Activated CD8-positive, alpha-beta memory T cell treated with anti-CD3 and anti-CD28 coated beads, Interleukin-2, amount 10 ng/mL, durations not matched to agents 7 days and 5 days (primary cell): Measurements from ENCODE around the gene MAP3K2. TPM values are rescaled to one million over a fixed set of nuclear protein-coding genes. Genes with fewer than 3 reads are reported as not detected.

ENCODE experiments used
- ATAC-seq: fragments of 150-1000 bp; cut with Tn5 transposase; one replicate; pipeline ENCODE4 v1.10.0; 2021; ENCODE audit warnings: moderate library complexity
- CTCF ChIA-PET: fragments of 350-600 bp; sonication (Branson Sonifier 250); formaldehyde crosslinking; loops from one replicate; lab custom pipeline; 2021; ENCODE audit warnings: antibody characterized with exemption; lab: Charles Lee
- DNase-seq: peaks from one replicate; pipeline ENCODE4 v3.0.0-alpha.2; 2020
- H3K27ac Mint-ChIP-seq: one replicate; pipeline ENCODE4 v1.8.0; 2021; ENCODE audit warnings: mild to moderate bottlenecking, mixed read lengths
- H3K27me3 Mint-ChIP-seq: one replicate; pipeline ENCODE4 v1.8.0; 2021; ENCODE audit warnings: mixed read lengths
- H3K36me3 Mint-ChIP-seq: one replicate; pipeline ENCODE4 v1.8.0; 2021; ENCODE audit warnings: mild to moderate bottlenecking, mixed read lengths
- H3K4me1 Mint-ChIP-seq: one replicate; pipeline ENCODE4 v1.8.0; 2021; ENCODE audit warnings: mixed read lengths
- H3K4me3 Mint-ChIP-seq: one replicate; pipeline ENCODE4 v1.8.0; 2021; ENCODE audit warnings: mild to moderate bottlenecking, moderate library complexity, mixed read lengths
- H3K9me3 Mint-ChIP-seq: one replicate; pipeline ENCODE4 v1.8.0; 2022; ENCODE audit warnings: low read depth, mixed read lengths
- total RNA-seq, 2 experiments: library from RNA; stranded (reverse); gene quantifications; one replicate each; pipeline ENCODE4 v1.2.3, GENCODE V29; 2021

The MAP3K2 gene
- total RNA-seq, 2 experiments from 2014 or later, result 53.5 to 56.9 TPM

GRCh38 chr2:127379712-127380355, 7.9 kb downstream of the MAP3K2 start:
- Mint-ChIP-seq H3K4me3 (no peak overlapping the region), H3K27me3 (no peaks in the 10 kb centered on the region), H3K36me3 (peaks cover 36% of the 10 kb centered on the region), H3K9me3 (peaks cover 5% of the 10 kb centered on the region), H3K4me1 (peaks cover 31% of the 10 kb centered on the region), H3K27ac (no peak overlapping the region)
- no peak for DNase-seq
- ATAC-seq, result no peak
- CTCF ChIA-PET, result no interaction called here

GRCh38 chr2:127378720-127379119, 9.1 kb downstream of the MAP3K2 start:
- Mint-ChIP-seq H3K9me3 (peaks cover 9% of the 10 kb centered on the region), H3K4me1 (peaks cover 23% of the 10 kb centered on the region), H3K36me3 (peaks cover 36% of the 10 kb centered on the region), H3K27ac (no peak overlapping the region), H3K4me3 (no peak overlapping the region), H3K27me3 (no peaks in the 10 kb centered on the region)
- ATAC-seq, result no peak
- CTCF ChIA-PET, result interaction anchor here (1.0 kb wide), 1 partner anchor 37 kb away, joined by 3 read pairs; no protein-coding TSS in a partner anchor
- no peak for DNase-seq

- DNase-seq (no peak), ATAC-seq (no peak)
- CTCF ChIA-PET, result no interaction called here
- Mint-ChIP-seq H3K4me3 (no peak overlapping the region), H3K4me1 (peaks cover 16% of the 10 kb centered on the region), H3K36me3 (peaks cover 33% of the 10 kb centered on the region), H3K27ac (no peak overlapping the region), H3K27me3 (no peaks in the 10 kb centered on the region), H3K9me3 (peaks cover 14% of the 10 kb centered on the region)
Observed at GRCh38 chr2:127377262-127377661, 10.5 kb downstream of the MAP3K2 start.

- Mint-ChIP-seq H3K4me1 (peaks cover 12% of the 10 kb centered on the region), H3K36me3 (peaks cover 38% of the 10 kb centered on the region), H3K4me3 (no peak overlapping the region), H3K27ac (no peak overlapping the region), H3K27me3 (no peaks in the 10 kb centered on the region), H3K9me3 (peaks cover 22% of the 10 kb centered on the region)
- CTCF ChIA-PET, result interaction anchor here (1.2 kb wide), 1 partner anchor 20 kb away, joined by 3 read pairs; no protein-coding TSS in a partner anchor
- ATAC-seq, result no peak
- no peak for DNase-seq
Observed at GRCh38 chr2:127376257-127376656, 11.5 kb downstream of the MAP3K2 start.

- H3K27ac Mint-ChIP-seq, result no peak overlapping the region
- no peak overlapping the region for H3K4me3 Mint-ChIP-seq
- ATAC-seq (no peak), DNase-seq (no peak)
- no peaks in the 10 kb centered on the region for H3K27me3 Mint-ChIP-seq
- H3K36me3 Mint-ChIP-seq, result peaks cover 53% of the 10 kb centered on the region
- CTCF ChIA-PET, result no interaction called here
- H3K9me3 Mint-ChIP-seq, result peaks cover 26% of the 10 kb centered on the region
- H3K4me1 Mint-ChIP-seq, result peaks cover 8% of the 10 kb centered on the region
Observed at GRCh38 chr2:127373362-127374083, 14.3 kb downstream of the MAP3K2 start.

GRCh38 chr2:127371037-127371436, 16.7 kb downstream of the MAP3K2 start:
- CTCF ChIA-PET, result no interaction called here
- Mint-ChIP-seq H3K4me1 (peaks cover 2% of the 10 kb centered on the region), H3K27ac (no peak overlapping the region), H3K4me3 (no peak overlapping the region), H3K9me3 (peaks cover 26% of the 10 kb centered on the region), H3K36me3 (peaks cover 41% of the 10 kb centered on the region), H3K27me3 (no peaks in the 10 kb centered on the region)
- ATAC-seq (no peak), DNase-seq (no peak)

GRCh38 chr2:127370010-127370409, 17.8 kb downstream of the MAP3K2 start:
- H3K36me3 Mint-ChIP-seq, result peaks cover 33% of the 10 kb centered on the region
- peaks cover 21% of the 10 kb centered on the region for H3K9me3 Mint-ChIP-seq
- ATAC-seq, result no peak
- H3K4me3 Mint-ChIP-seq, result no peak overlapping the region
- H3K4me1 Mint-ChIP-seq, result peaks cover 12% of the 10 kb centered on the region
- no peak for DNase-seq
- no peaks in the 10 kb centered on the region for H3K27me3 Mint-ChIP-seq
- H3K27ac Mint-ChIP-seq, result no peak overlapping the region
- CTCF ChIA-PET, result interaction anchor here (0.7 kb wide), 1 partner anchor 384 kb away, joined by 3 read pairs; no protein-coding TSS in a partner anchor

- ATAC-seq, result peak; percentile 42
- Mint-ChIP-seq H3K27me3 (no peaks in the 10 kb centered on the region), H3K36me3 (peaks cover 9% of the 10 kb centered on the region), H3K4me3 (no peak overlapping the region), H3K27ac (no peak overlapping the region), H3K4me1 (peaks cover 19% of the 10 kb centered on the region), H3K9me3 (peaks cover 3% of the 10 kb centered on the region)
- DNase-seq, result peak; percentile 43
- CTCF ChIA-PET, result interaction anchor here (0.8 to 1.9 kb wide), 4 partner anchors 41 to 168 kb away, joined by 3 to 7 read pairs (median 4); no protein-coding TSS in a partner anchor
Observed at GRCh38 chr2:127365211-127365643, 22.5 kb downstream of the MAP3K2 start.

- ATAC-seq, result no peak
- DNase-seq, result no peak
- Mint-ChIP-seq H3K4me1 (peaks cover 22% of the 10 kb centered on the region), H3K27ac (no peak overlapping the region), H3K4me3 (no peak overlapping the region), H3K9me3 (no peaks in the 10 kb centered on the region), H3K36me3 (peaks cover 4% of the 10 kb centered on the region), H3K27me3 (no peaks in the 10 kb centered on the region)
- CTCF ChIA-PET, result no interaction called here
Observed at GRCh38 chr2:127362971-127363370, 24.8 kb downstream of the MAP3K2 start.

- CTCF ChIA-PET, result no interaction called here
- H3K27ac Mint-ChIP-seq, result no peak overlapping the region
Observed at GRCh38 chr2:127361929-127362885, 25.6 kb downstream of the MAP3K2 start.

GRCh38 chr2:127360242-127360641, 27.5 kb downstream of the MAP3K2 start:
- Mint-ChIP-seq H3K4me1 (peaks cover 15% of the 10 kb centered on the region), H3K27me3 (no peaks in the 10 kb centered on the region), H3K9me3 (no peaks in the 10 kb centered on the region), H3K36me3 (peaks cover 6% of the 10 kb centered on the region), H3K27ac (no peak overlapping the region), H3K4me3 (no peak overlapping the region)
- CTCF ChIA-PET, result no interaction called here
- DNase-seq (no peak), ATAC-seq (no peak)

More at GRCh38 chr2:127361929-127362885, 25.6 kb downstream of the MAP3K2 start:
- Mint-ChIP-seq H3K4me3 (no peak overlapping the region), H3K9me3 (no peaks in the 10 kb centered on the region), H3K4me1 (peaks cover 22% of the 10 kb centered on the region), H3K27me3 (no peaks in the 10 kb centered on the region), H3K36me3 (peaks cover 4% of the 10 kb centered on the region)
- DNase-seq (no peak), ATAC-seq (no peak)

GRCh38 chr2:127359520-127359919, 28.3 kb downstream of the MAP3K2 start:
- CTCF ChIA-PET, result no interaction called here
- DNase-seq (no peak), ATAC-seq (no peak)
- Mint-ChIP-seq H3K4me1 (peaks cover 15% of the 10 kb centered on the region), H3K4me3 (no peak overlapping the region), H3K36me3 (peaks cover 6% of the 10 kb centered on the region), H3K27ac (no peak overlapping the region), H3K27me3 (no peaks in the 10 kb centered on the region), H3K9me3 (no peaks in the 10 kb centered on the region)

GRCh38 chr2:127358971-127359370, 28.8 kb downstream of the MAP3K2 start:
- ATAC-seq, result no peak
- Mint-ChIP-seq H3K27ac (no peak overlapping the region), H3K27me3 (no peaks in the 10 kb centered on the region), H3K4me1 (peaks cover 16% of the 10 kb centered on the region), H3K36me3 (peaks cover 6% of the 10 kb centered on the region), H3K9me3 (no peaks in the 10 kb centered on the region), H3K4me3 (no peak overlapping the region)
- CTCF ChIA-PET, result no interaction called here
- DNase-seq, result no peak
